CD8-positive, alpha-beta memory T cell (primary cell): Measurements from ENCODE around the gene HS6ST2. TPM values are rescaled to one million over a fixed set of nuclear protein-coding genes. Genes with fewer than 3 reads are reported as not detected.

Experiments
- CTCF ChIA-PET: fragments of 350-600 bp; sonication (Branson Sonifier 250); formaldehyde crosslinking; loops from one replicate; lab custom pipeline; 2021; ENCODE audit warnings: antibody characterized with exemption; lab: Charles Lee
- POLR2A ChIA-PET: fragments of 350-600 bp; sonication (Branson Sonifier 250); formaldehyde crosslinking; loops from one replicate; lab custom pipeline; 2021; ENCODE audit warnings: antibody characterized with exemption; lab: Charles Lee
- DNase-seq, 5 donors: peaks; one replicate each; pipeline versions ENCODE4 v3.0.0 to v3.0.0-alpha.2; 2020 to 2022; ENCODE audit warnings: mixed read lengths in 1 of 5
- H3K27ac ChIP-seq: one replicate; pipeline ENCODE4 v1.7.0; 2013; ENCODE audit warnings: low read depth, mild to moderate bottlenecking, low read length, moderate library complexity
- H3K27me3 ChIP-seq: 2 replicates; pipeline ENCODE4 v1.7.0; 2013; ENCODE audit warnings: low read length, mild to moderate bottlenecking; ENCODE audit not compliant: insufficient read depth, poor library complexity, severe bottlenecking
- H3K36me3 ChIP-seq: 2 replicates; pipeline ENCODE4 v1.7.0; 2013; ENCODE audit warnings: mild to moderate bottlenecking, low read length, moderate library complexity; ENCODE audit not compliant: insufficient read depth
- H3K4me1 ChIP-seq: 2 replicates; pipeline ENCODE4 v1.7.0; 2013; ENCODE audit warnings: mild to moderate bottlenecking, low read length, moderate library complexity; ENCODE audit not compliant: insufficient read depth
- H3K4me3 ChIP-seq: 2 replicates; pipeline ENCODE4 v1.7.0; 2013; ENCODE audit warnings: mild to moderate bottlenecking, low read length
- H3K9me3 ChIP-seq: 2 replicates; pipeline ENCODE4 v1.7.0; 2013; ENCODE audit warnings: mild to moderate bottlenecking, low read length
- H3K27ac Mint-ChIP-seq, 8 donors: one replicate each; pipeline ENCODE4 v1.8.0; 2020 to 2021; ENCODE audit warnings: mixed read lengths in 8 of 8, mild to moderate bottlenecking in 6 of 8, inconsistent platforms in 3 of 8, moderate library complexity in 3 of 8
- H3K27me3 Mint-ChIP-seq, 2 donors: one replicate each; pipeline ENCODE4 v1.8.0; 2020 to 2021; ENCODE audit warnings: mixed read lengths in 2 of 2, mild to moderate bottlenecking in 1 of 2, moderate library complexity in 1 of 2
- H3K36me3 Mint-ChIP-seq, 3 donors: one replicate each; pipeline ENCODE4 v1.8.0; 2020 to 2021; ENCODE audit warnings: mixed read lengths in 3 of 3, inconsistent platforms in 1 of 3, mild to moderate bottlenecking in 1 of 3
- H3K4me1 Mint-ChIP-seq, 3 donors: one replicate each; pipeline ENCODE4 v1.8.0; 2020 to 2021; ENCODE audit warnings: mixed read lengths in 3 of 3, inconsistent platforms in 1 of 3, mild to moderate bottlenecking in 1 of 3
- H3K4me3 Mint-ChIP-seq, 7 donors: one replicate each; pipeline ENCODE4 v1.8.0; 2020 to 2021; ENCODE audit warnings: mixed read lengths in 7 of 7, mild to moderate bottlenecking in 6 of 7, moderate library complexity in 4 of 7, inconsistent platforms in 2 of 7
- H3K9me3 Mint-ChIP-seq, 5 donors: one replicate each; pipeline ENCODE4 v1.8.0; 2020 to 2022; ENCODE audit warnings: mixed read lengths in 5 of 5, mild to moderate bottlenecking in 3 of 5, moderate library complexity in 2 of 5, inconsistent platforms in 1 of 5
- polyA plus RNA-seq: library from polyadenylated mRNA; unstranded; fragments of 300-500 nt; fragmentation: Illumina TruSeq; gene quantifications from one replicate; pipeline ENCODE4 v1.2.3, GENCODE V29; 2021
- total RNA-seq, 2 experiments: library from RNA; stranded (reverse); gene quantifications; one replicate each; pipeline ENCODE4 v1.2.3, GENCODE V29; 2021

Gene HS6ST2
- total and polyA plus RNA-seq, 3 experiments from 2014 or later, result 0.09 to 0.13 TPM; not detected in 1

GRCh38 chrX:132716006-132716405 lies 242.4 kb downstream of the HS6ST2 start:
- H3K36me3 ChIP-seq, result no peaks in the 10 kb centered on the region

GRCh38 chrX:132714913-132715312 lies 243.5 kb downstream of the HS6ST2 start:
- Histone ChIP-seq H3K27me3 (no peaks in the 10 kb centered on the region), H3K27ac (no peak overlapping the region), H3K4me3 (no peak overlapping the region), H3K36me3 (no peaks in the 10 kb centered on the region), H3K4me1 (no peaks in the 10 kb centered on the region), H3K9me3 (no peaks in the 10 kb centered on the region)
- no peak overlapping the region for H3K4me3 Mint-ChIP-seq
- peaks cover 0 to 4% (median 0%) of the 10 kb centered on the region in 3 donors for H3K4me1 Mint-ChIP-seq
- no peaks in the 10 kb centered on the region for H3K9me3 Mint-ChIP-seq
- no peak for DNase-seq
- CTCF ChIA-PET, result no interaction called here
- H3K27ac Mint-ChIP-seq, result no peak overlapping the region
- POLR2A ChIA-PET, result no interaction called here
- peaks cover 3 to 9% of the 10 kb centered on the region in 2 donors for H3K27me3 Mint-ChIP-seq
- H3K36me3 Mint-ChIP-seq, result no peaks in the 10 kb centered on the region

More at GRCh38 chrX:132716006-132716405, 242.4 kb downstream of the HS6ST2 start:
- Mint-ChIP-seq H3K27me3 (peaks cover 3 to 13% of the 10 kb centered on the region in 2 donors), H3K9me3 (peaks cover 0 to 5% (median 0%) of the 10 kb centered on the region in 5 donors), H3K36me3 (peaks cover 0 to 1% (median 0%) of the 10 kb centered on the region in 3 donors), H3K27ac (no peak overlapping the region), H3K4me1 (peaks cover 0 to 4% (median 0%) of the 10 kb centered on the region in 3 donors), H3K4me3 (no peak overlapping the region)
- Histone ChIP-seq H3K4me3 (no peak overlapping the region), H3K27ac (no peak overlapping the region), H3K9me3 (no peaks in the 10 kb centered on the region), H3K27me3 (no peaks in the 10 kb centered on the region), H3K4me1 (no peaks in the 10 kb centered on the region)
- CTCF ChIA-PET, result no interaction called here
- POLR2A ChIA-PET, result no interaction called here
- no peak for DNase-seq

DNA sequence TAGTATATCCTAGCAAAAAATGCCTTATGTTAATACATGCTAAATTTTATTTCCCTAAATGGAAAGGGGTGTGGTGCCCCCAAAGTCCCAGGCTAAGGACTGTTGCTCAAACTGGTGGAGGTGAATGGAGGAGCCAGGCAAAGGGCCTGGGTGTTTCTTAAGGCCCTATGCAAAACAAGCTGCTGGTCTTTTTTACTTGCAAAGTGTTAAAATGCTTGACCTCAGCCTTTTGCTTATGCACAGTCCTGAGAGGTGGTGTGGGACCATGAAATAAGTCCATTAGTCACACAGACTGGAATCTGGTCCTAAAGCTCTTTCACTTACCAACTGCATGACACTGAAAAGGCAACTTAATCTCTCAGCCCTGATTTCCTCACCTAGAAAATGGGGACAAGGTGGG lies 246.1 kb downstream of the HS6ST2 start:
- Mint-ChIP-seq H3K4me3 (no peak overlapping the region), H3K27ac (no peak overlapping the region), H3K36me3 (no peaks in the 10 kb centered on the region), H3K9me3 (no peaks in the 10 kb centered on the region), H3K27me3 (peaks cover 3 to 9% of the 10 kb centered on the region in 2 donors), H3K4me1 (peaks cover 0 to 4% (median 0%) of the 10 kb centered on the region in 3 donors)
- H3K36me3 ChIP-seq, result no peaks in the 10 kb centered on the region
- no peak overlapping the region for H3K4me3 ChIP-seq
- no peak for DNase-seq
- no peaks in the 10 kb centered on the region for H3K27me3 ChIP-seq
- no peak overlapping the region for H3K27ac ChIP-seq
- CTCF ChIA-PET, result no interaction called here
- POLR2A ChIA-PET, result no interaction called here
- no peaks in the 10 kb centered on the region for H3K4me1 ChIP-seq
- H3K9me3 ChIP-seq, result no peaks in the 10 kb centered on the region

DNA sequence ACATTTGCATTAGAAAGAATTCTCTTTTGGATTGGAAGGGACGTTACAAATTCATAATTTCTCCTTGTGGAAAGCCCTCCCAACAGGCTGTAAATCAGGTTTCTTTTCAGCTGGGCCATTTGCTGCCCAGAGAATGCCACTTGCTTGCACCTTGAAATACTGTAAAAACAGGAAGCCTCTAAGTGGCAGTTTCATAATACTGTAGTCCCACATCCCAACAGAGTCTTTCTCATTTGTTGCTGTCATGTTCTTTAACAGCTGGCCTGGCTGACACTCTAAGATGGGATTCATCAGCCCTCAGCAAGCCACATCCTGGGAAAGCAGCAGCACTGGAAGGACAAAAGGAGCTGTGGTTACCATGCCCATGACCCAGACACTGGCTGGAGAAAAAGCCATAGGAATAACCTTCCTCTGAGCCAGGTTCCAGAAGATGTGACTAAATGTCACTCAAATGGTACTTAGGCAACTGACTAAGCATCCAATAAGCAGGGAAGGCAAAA lies 247.7 kb downstream of the HS6ST2 start:
- H3K4me3 ChIP-seq, result no peak overlapping the region
- no peak for DNase-seq
- Mint-ChIP-seq H3K9me3 (no peaks in the 10 kb centered on the region), H3K36me3 (no peaks in the 10 kb centered on the region), H3K4me3 (no peak overlapping the region), H3K27ac (no peak overlapping the region), H3K27me3 (peaks cover 0 to 9% of the 10 kb centered on the region in 2 donors), H3K4me1 (peaks cover 0 to 4% (median 0%) of the 10 kb centered on the region in 3 donors)
- H3K27ac ChIP-seq, result no peak overlapping the region
- no peaks in the 10 kb centered on the region for H3K4me1 ChIP-seq
- no peaks in the 10 kb centered on the region for H3K27me3 ChIP-seq
- no peaks in the 10 kb centered on the region for H3K9me3 ChIP-seq
- CTCF ChIA-PET, result no interaction called here
- H3K36me3 ChIP-seq, result no peaks in the 10 kb centered on the region
- POLR2A ChIA-PET, result no interaction called here

DNA sequence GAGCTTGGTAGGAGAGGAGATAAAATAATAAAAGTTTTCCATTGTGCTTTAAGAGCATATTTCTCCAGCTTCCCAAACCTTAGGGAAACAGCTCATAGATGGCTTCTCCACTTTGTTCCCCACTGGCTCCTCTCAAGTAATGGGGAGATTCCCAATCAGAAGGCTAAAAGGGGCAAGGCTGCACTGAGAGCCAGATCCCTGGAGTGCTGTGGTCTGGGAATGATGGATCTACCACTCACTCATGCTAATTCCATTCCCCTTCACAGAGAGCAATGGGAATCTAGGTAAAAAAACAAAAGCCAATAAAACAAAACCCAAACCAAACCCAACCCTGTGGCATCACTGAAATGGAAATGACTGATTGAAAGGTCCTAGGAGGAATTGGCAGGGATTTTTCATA lies 249.9 kb downstream of the HS6ST2 start:
- Mint-ChIP-seq H3K9me3 (no peaks in the 10 kb centered on the region), H3K4me3 (no peak overlapping the region), H3K4me1 (peaks cover 0 to 4% (median 0%) of the 10 kb centered on the region in 3 donors), H3K27me3 (peaks cover 0 to 10% of the 10 kb centered on the region in 2 donors), H3K36me3 (no peaks in the 10 kb centered on the region), H3K27ac (no peak overlapping the region)
- H3K9me3 ChIP-seq, result no peaks in the 10 kb centered on the region
- H3K4me3 ChIP-seq, result no peak overlapping the region
- H3K36me3 ChIP-seq, result no peaks in the 10 kb centered on the region
- H3K27ac ChIP-seq, result no peak overlapping the region
- DNase-seq, result no peak
- no peaks in the 10 kb centered on the region for H3K27me3 ChIP-seq
- no peaks in the 10 kb centered on the region for H3K4me1 ChIP-seq
- ChIA-PET CTCF (no interaction called here), POLR2A (no interaction called here)

DNA sequence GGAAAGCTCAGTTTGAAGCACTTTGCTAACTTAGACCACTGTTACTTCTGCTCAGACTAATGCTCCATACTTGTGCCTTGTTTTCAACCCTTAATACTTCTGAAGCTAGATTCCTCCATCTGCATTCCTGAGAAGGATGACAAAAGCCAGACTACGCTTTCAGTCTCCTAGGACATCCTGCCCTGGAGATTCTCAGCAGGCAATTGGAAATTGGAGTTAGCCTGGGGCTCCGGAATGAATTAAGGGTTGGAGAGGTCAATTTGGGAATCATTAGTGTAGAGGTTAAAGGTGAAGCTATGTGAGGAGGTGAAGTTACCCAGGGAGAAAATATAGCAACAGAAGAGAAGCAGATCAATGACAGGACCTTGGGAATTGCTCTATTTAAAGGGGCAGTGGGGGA lies 253.7 kb downstream of the HS6ST2 start:
- ChIA-PET POLR2A (no interaction called here), CTCF (no interaction called here)
- no peaks in the 10 kb centered on the region for H3K4me1 Mint-ChIP-seq
- DNase-seq, result no peak
- no peak overlapping the region for H3K27ac ChIP-seq
- H3K27me3 ChIP-seq, result no peaks in the 10 kb centered on the region
- H3K4me3 ChIP-seq, result no peak overlapping the region
- H3K9me3 Mint-ChIP-seq, result no peaks in the 10 kb centered on the region
- H3K27me3 Mint-ChIP-seq, result peaks cover 13 to 16% of the 10 kb centered on the region in 2 donors
- no peak overlapping the region for H3K4me3 Mint-ChIP-seq
- H3K36me3 Mint-ChIP-seq, result no peaks in the 10 kb centered on the region
- H3K4me1 ChIP-seq, result no peaks in the 10 kb centered on the region
- no peaks in the 10 kb centered on the region for H3K36me3 ChIP-seq
- H3K9me3 ChIP-seq, result no peaks in the 10 kb centered on the region
- no peak overlapping the region for H3K27ac Mint-ChIP-seq

DNA sequence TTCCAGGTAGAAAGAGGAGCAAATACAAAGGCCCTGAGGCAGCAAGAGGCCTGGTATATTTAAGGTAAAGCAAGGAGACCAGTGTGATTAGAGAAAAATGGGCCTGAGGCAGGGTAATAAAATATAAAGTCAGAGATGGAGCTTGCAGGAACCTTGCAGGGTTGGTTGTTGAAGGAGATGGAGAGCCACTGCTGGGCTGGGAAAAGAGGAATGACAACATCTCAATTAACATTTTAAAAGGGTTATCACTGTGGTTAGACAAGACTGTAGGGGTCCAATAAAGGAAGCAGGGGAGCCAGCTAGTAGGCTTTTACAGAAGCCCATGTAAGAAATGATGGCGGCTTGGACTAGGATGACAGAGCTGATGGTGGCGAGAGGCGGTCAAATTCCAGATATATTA lies 264.0 kb downstream of the HS6ST2 start:
- no peaks in the 10 kb centered on the region for H3K9me3 Mint-ChIP-seq
- ChIA-PET CTCF (no interaction called here), POLR2A (no interaction called here)
- H3K4me3 Mint-ChIP-seq, result no peak overlapping the region
- H3K36me3 Mint-ChIP-seq, result no peaks in the 10 kb centered on the region
- peaks cover 6 to 9% (median 8%) of the 10 kb centered on the region in 3 donors for H3K4me1 Mint-ChIP-seq
- Histone ChIP-seq H3K4me1 (no peaks in the 10 kb centered on the region), H3K9me3 (no peaks in the 10 kb centered on the region), H3K36me3 (no peaks in the 10 kb centered on the region), H3K4me3 (no peak overlapping the region), H3K27ac (no peak overlapping the region), H3K27me3 (no peaks in the 10 kb centered on the region)
- H3K27ac Mint-ChIP-seq, result peak overlapping the region in 1 of 8 donors; percentile 41
- peaks cover 20 to 35% of the 10 kb centered on the region in 2 donors for H3K27me3 Mint-ChIP-seq
- DNase-seq, result no peak

GRCh38 chrX:132692526-132692925 lies 265.9 kb downstream of the HS6ST2 start:
- H3K27me3 Mint-ChIP-seq, result peaks cover 23 to 38% of the 10 kb centered on the region in 2 donors
- H3K9me3 ChIP-seq, result no peaks in the 10 kb centered on the region
- H3K27ac Mint-ChIP-seq, result no peak overlapping the region

More at GRCh38 chrX:132692526-132692925, 265.9 kb downstream of the HS6ST2 start:
- no peak overlapping the region for H3K4me3 Mint-ChIP-seq
- H3K36me3 ChIP-seq, result no peaks in the 10 kb centered on the region
- no peaks in the 10 kb centered on the region for H3K36me3 Mint-ChIP-seq
- DNase-seq, result no peak
- no peak overlapping the region for H3K27ac ChIP-seq
- no peaks in the 10 kb centered on the region for H3K9me3 Mint-ChIP-seq
- H3K4me3 ChIP-seq, result no peak overlapping the region
- H3K4me1 ChIP-seq, result no peaks in the 10 kb centered on the region
- ChIA-PET POLR2A (no interaction called here), CTCF (no interaction called here)
- peaks cover 6 to 9% (median 8%) of the 10 kb centered on the region in 3 donors for H3K4me1 Mint-ChIP-seq
- H3K27me3 ChIP-seq, result no peaks in the 10 kb centered on the region
